ENCODE results near the gene GANAB.
"Not testable (repeated sequence)": the region's sequence is repeated elsewhere in the genome, so short reads cannot be mapped to it uniquely, and the experiment has no call there.

GRCh38 chr11:62675415-62675814 is 29.0 kb upstream of the GANAB start:
- TF ChIP-seq POLR2AphosphoS5 (IDR thresholded peaks at IDR 0.05); POLR2A (IDR thresholded peaks at IDR 0.05); EP300 (IDR thresholded peaks at IDR 0.05; ENCODE audit: low read depth): not testable (repeated sequence)
- TF ChIP-seq, protein P1, sequence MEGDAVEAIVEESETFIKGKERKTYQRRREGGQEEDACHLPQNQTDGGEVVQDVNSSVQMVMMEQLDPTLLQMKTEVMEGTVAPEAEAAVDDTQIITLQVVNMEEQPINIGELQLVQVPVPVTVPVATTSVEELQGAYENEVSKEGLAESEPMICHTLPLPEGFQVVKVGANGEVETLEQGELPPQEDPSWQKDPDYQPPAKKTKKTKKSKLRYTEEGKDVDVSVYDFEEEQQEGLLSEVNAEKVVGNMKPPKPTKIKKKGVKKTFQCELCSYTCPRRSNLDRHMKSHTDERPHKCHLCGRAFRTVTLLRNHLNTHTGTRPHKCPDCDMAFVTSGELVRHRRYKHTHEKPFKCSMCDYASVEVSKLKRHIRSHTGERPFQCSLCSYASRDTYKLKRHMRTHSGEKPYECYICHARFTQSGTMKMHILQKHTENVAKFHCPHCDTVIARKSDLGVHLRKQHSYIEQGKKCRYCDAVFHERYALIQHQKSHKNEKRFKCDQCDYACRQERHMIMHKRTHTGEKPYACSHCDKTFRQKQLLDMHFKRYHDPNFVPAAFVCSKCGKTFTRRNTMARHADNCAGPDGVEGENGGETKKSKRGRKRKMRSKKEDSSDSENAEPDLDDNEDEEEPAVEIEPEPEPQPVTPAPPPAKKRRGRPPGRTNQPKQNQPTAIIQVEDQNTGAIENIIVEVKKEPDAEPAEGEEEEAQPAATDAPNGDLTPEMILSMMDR (IDR thresholded peaks at IDR 0.05), result not testable (repeated sequence)
